Hepatocyte (in vitro differentiated cells): ENCODE data around the gene LRCOL1. TPM values are rescaled to one million over a fixed set of nuclear protein-coding genes. Genes with fewer than 3 reads are reported as not detected.

Experiments used
- DNase-seq: peaks from one replicate; pipeline ENCODE4 v3.0.0-alpha.2; 2016; ENCODE audit warnings: low spot score
- H2AFZ ChIP-seq: fragments of 200-600 bp; sonication (generic); 2 replicates; pipeline ENCODE4 v1.6.0; 2016; ENCODE audit warnings: antibody characterized with exemption, mild to moderate bottlenecking
- H3K27ac ChIP-seq: fragments of 200-600 bp; sonication (generic); 2 replicates; pipeline ENCODE4 v1.5.1; 2016; ENCODE audit warnings: mild to moderate bottlenecking
- H3K27me3 ChIP-seq: fragments of 200-600 bp; sonication (generic); 2 replicates; pipeline ENCODE4 v1.6.1; 2016
- H3K36me3 ChIP-seq: fragments of 200-600 bp; sonication (generic); replicated peaks from 2 replicates; pipeline ENCODE4 v1.5.1; 2016; ENCODE audit warnings: low read depth; ENCODE audit not compliant: insufficient read depth
- H3K4me1 ChIP-seq: fragments of 200-600 bp; sonication (generic); 2 replicates; pipeline ENCODE4 v1.5.1; 2016; ENCODE audit warnings: mild to moderate bottlenecking, moderate library complexity; ENCODE audit not compliant: insufficient read depth
- H3K4me2 ChIP-seq: fragments of 200-600 bp; sonication (generic); 2 replicates; pipeline ENCODE4 v1.6.0; 2016
- H3K4me3 ChIP-seq: fragments of 200-600 bp; sonication (generic); 2 replicates; pipeline ENCODE4 v1.5.1; 2016; ENCODE audit warnings: mild to moderate bottlenecking
- H3K79me2 ChIP-seq: fragments of 200-600 bp; sonication (generic); 2 replicates; pipeline ENCODE4 v1.6.0; 2017; ENCODE audit warnings: mild to moderate bottlenecking
- H3K9me2 ChIP-seq: fragments of 200-600 bp; sonication (generic); replicated peaks from 2 replicates; pipeline ENCODE4 v1.6.0; 2017; ENCODE audit warnings: mild to moderate bottlenecking; ENCODE audit not compliant: insufficient read depth
- H3K9me3 ChIP-seq: fragments of 200-600 bp; sonication (generic); 2 replicates; pipeline ENCODE4 v1.5.1; 2016; ENCODE audit warnings: low read depth, mild to moderate bottlenecking
- H4K20me1 ChIP-seq: fragments of 200-600 bp; sonication (generic); 2 replicates; pipeline ENCODE4 v1.6.0; 2016; ENCODE audit warnings: mild to moderate bottlenecking; ENCODE audit not compliant: insufficient read depth, poor library complexity, severe bottlenecking
- CTCF ChIP-seq: fragments of 200-600 bp; sonication (generic); IDR thresholded peaks from 2 replicates; pipeline ENCODE4 v1.5.1; 2016; ENCODE audit warnings: antibody characterized with exemption, mild to moderate bottlenecking; ENCODE audit not compliant: poor library complexity
- EZH2 ChIP-seq: fragments of 200-600 bp; sonication (generic); IDR thresholded peaks from 2 replicates; pipeline ENCODE4 v1.6.1; 2016; ENCODE audit warnings: antibody characterized with exemption, mild to moderate bottlenecking, borderline replicate concordance
- EZH2phosphoT487 ChIP-seq: fragments of 200-600 bp; sonication (generic); IDR thresholded peaks from one replicate; pipeline ENCODE4 v1.6.1; 2018; ENCODE audit warnings: antibody characterized with exemption, mild to moderate bottlenecking, low read depth, moderate library complexity; ENCODE audit not compliant: unreplicated experiment, severe bottlenecking
- WGBS: methylation state at CpG from one replicate; pipeline ENCODE4 v1.1.6; 2016; ENCODE audit warnings: low lambda C conversion rate; ENCODE audit errors: missing lambda C conversion rate; 5-methylcytosine and 5-hydroxymethylcytosine counted together
- polyA plus RNA-seq: library from polyadenylated mRNA; unstranded; fragments of >200 nt; fragmentation: Nextera tagmentation; extraction: Ambion mirVana; gene quantifications from 2 replicates; pipeline ENCODE4 v1.2.1, GENCODE V29; 2016
- total RNA-seq: library from RNA; depleted of rRNA; stranded (reverse); fragments of >200 nt; gene quantifications from 2 replicates; pipeline ENCODE4 v1.2.3, GENCODE V29; 2014

Gene LRCOL1
- total RNA-seq: not detected in 2 replicates
- polyA plus RNA-seq: 0.28 TPM in 1 of 2 replicates, not detected in the other

GRCh38 chr12:132610051-132610759 is at the start of gene LRCOL1:
Gene LRCOL1, minus strand, starts transcription at chr12:132610582. Its CDS starts 4,331 bp downstream, at chr12:132606251.
- H3K27ac ChIP-seq: no peak within 1 kb of the TSS
- H4K20me1 ChIP-seq: no peaks in the 10 kb centered on the region
- H3K4me1 ChIP-seq: no peaks in the 10 kb centered on the region
- H3K4me2 ChIP-seq: no peak within 1 kb of the TSS
- H3K4me3 ChIP-seq: no peak within 1 kb of the TSS
- H3K36me3 ChIP-seq: no peaks in the 10 kb centered on the region
- no peak within 1 kb of the TSS for H2AFZ ChIP-seq
- H3K27me3 ChIP-seq: peaks cover 32% of the 10 kb centered on the region
- no peaks in the 10 kb centered on the region for H3K9me3 ChIP-seq
- 70% methylated on average over 34 of the region's 35 CpGs for WGBS
- no peak for TF ChIP-seq EZH2
- TF ChIP-seq CTCF: no peak
- no peak for TF ChIP-seq EZH2phosphoT487
- DNase-seq: no peak
- no peaks in the 10 kb centered on the region for H3K79me2 ChIP-seq
- H3K9me2 ChIP-seq: no peaks in the 10 kb centered on the region

- H3K4me3 ChIP-seq: no peak overlapping the region
- WGBS: 89% methylated on average over 5 of the region's 5 CpGs
- no peak for TF ChIP-seq EZH2phosphoT487
- no peaks in the 10 kb centered on the region for H3K9me2 ChIP-seq
- no peaks in the 10 kb centered on the region for H3K4me1 ChIP-seq
- no peaks in the 10 kb centered on the region for H3K36me3 ChIP-seq
- H3K4me2 ChIP-seq: no peak overlapping the region
- no peaks in the 10 kb centered on the region for H3K9me3 ChIP-seq
- H2AFZ ChIP-seq: no peak overlapping the region
- no peaks in the 10 kb centered on the region for H4K20me1 ChIP-seq
- H3K27ac ChIP-seq: no peak overlapping the region
- H3K27me3 ChIP-seq: no peaks in the 10 kb centered on the region
- no peaks in the 10 kb centered on the region for H3K79me2 ChIP-seq
- DNase-seq: no peak
Measured at GRCh38 chr12:132660052-132660451, 49.7 kb upstream of the LRCOL1 start.

- H3K4me3 ChIP-seq: no peak overlapping the region
- no peak for TF ChIP-seq CTCF
- no peak for TF ChIP-seq EZH2phosphoT487
- TF ChIP-seq EZH2: no peak
- H3K4me1 ChIP-seq: no peaks in the 10 kb centered on the region
- no peak overlapping the region for H2AFZ ChIP-seq
- H3K9me3 ChIP-seq: no peaks in the 10 kb centered on the region
- H3K4me2 ChIP-seq: no peak overlapping the region
- 92% methylated on average over 16 of the region's 16 CpGs for WGBS
- H3K36me3 ChIP-seq: no peaks in the 10 kb centered on the region
- no peaks in the 10 kb centered on the region for H4K20me1 ChIP-seq
- H3K9me2 ChIP-seq: no peaks in the 10 kb centered on the region
- H3K27ac ChIP-seq: no peak overlapping the region
- DNase-seq: no peak
- no peaks in the 10 kb centered on the region for H3K27me3 ChIP-seq
- H3K79me2 ChIP-seq: no peaks in the 10 kb centered on the region
Measured at GRCh38 chr12:132659146-132659545, 48.8 kb upstream of the LRCOL1 start.

GRCh38 chr12:132658149-132658894 is 47.9 kb upstream of the LRCOL1 start:
- no peaks in the 10 kb centered on the region for H3K27me3 ChIP-seq
- no peak overlapping the region for H3K4me3 ChIP-seq
- H3K4me2 ChIP-seq: no peak overlapping the region
- no peaks in the 10 kb centered on the region for H3K36me3 ChIP-seq
- no peaks in the 10 kb centered on the region for H3K9me2 ChIP-seq
- no peaks in the 10 kb centered on the region for H3K4me1 ChIP-seq
- no peak overlapping the region for H2AFZ ChIP-seq
- WGBS: 96% methylated on average over 32 of the region's 32 CpGs
- no peaks in the 10 kb centered on the region for H4K20me1 ChIP-seq
- no peak overlapping the region for H3K27ac ChIP-seq
- DNase-seq: no peak
- H3K9me3 ChIP-seq: no peaks in the 10 kb centered on the region
- TF ChIP-seq CTCF (no peak), EZH2 (no peak), EZH2phosphoT487 (no peak)
- no peaks in the 10 kb centered on the region for H3K79me2 ChIP-seq
